DMS53 treated with DMSO at 0.1 percent for 48 hours (cell line): Measurements from ENCODE around the gene CFAP53.
"Not testable (repeated sequence)": the region's sequence is repeated elsewhere in the genome, so short reads cannot be mapped to it uniquely, and the experiment has no call there.

Source experiments
- DNase-seq: peaks from one replicate; lab custom pipeline; 2025; ENCODE audit not compliant: unreplicated experiment; lab: John Stamatoyannopoulos, UW

Gene CFAP53, protein sequence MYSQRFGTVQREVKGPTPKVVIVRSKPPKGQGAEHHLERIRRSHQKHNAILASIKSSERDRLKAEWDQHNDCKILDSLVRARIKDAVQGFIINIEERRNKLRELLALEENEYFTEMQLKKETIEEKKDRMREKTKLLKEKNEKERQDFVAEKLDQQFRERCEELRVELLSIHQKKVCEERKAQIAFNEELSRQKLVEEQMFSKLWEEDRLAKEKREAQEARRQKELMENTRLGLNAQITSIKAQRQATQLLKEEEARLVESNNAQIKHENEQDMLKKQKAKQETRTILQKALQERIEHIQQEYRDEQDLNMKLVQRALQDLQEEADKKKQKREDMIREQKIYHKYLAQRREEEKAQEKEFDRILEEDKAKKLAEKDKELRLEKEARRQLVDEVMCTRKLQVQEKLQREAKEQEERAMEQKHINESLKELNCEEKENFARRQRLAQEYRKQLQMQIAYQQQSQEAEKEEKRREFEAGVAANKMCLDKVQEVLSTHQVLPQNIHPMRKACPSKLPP

DNA sequence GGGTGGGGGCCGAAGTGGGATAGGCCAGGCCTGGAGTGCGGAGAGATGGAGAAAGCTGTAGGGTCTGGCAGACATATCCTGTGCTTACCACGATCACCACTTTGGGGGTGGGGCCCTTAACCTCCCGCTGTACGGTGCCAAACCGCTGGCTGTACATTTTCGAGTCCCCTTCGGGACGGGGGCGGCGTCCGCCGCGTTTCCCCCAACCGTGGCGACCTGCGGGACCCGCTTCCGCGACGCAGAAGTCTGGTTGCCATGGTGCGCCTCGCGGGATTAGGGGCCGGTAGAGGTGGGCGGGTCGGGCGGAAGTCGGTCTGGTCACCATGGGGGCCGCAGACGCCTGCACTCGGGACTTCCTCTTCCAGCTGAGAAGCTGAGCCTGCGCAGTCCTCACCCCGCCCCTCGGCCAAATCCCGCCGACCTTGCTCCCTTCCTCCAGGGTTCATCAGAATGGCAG lies at the start of gene CFAP53:
Gene CFAP53 (minus strand): TSS at position 248 of the 457 bp plus-strand sequence. CDS start 91 bp downstream, at position 157.
- peak; percentile 19 for DNase-seq

DNA sequence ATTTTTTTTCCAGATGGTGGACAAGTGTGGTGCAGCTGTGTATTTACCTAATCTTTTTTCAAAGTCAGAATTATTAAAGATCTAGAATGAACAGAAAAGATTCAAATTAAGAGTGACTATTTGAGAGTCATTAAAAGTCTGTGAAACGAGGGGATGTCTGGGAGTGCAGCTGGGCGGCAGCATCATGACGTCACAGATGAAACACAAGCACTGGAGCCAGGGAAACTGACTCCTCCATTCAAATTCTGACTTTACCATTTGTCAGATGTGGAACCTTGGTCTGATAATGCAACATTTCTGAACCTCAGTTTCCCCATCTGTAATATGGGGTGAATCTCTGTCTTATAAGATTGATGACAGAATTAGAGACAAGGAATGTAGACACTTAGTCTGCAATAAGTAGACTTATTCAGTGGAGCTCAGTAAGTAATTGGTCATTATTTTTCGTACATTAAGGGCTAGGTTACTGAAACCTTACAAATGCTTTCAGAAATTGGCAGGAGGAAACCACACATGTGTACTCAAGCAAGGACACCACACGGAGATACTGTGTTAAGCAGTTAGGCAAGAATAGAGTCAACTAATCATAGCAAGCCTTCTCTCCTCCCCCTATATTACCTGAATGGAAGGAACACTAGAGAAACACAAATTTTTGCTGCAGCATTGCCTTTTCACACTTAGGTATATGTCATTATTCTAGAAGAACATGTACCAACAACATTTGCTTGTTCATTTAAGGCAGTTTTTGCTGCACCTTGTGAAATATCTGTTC lies 49.0 kb upstream of the CFAP53 start:
- no peak for DNase-seq

DNA sequence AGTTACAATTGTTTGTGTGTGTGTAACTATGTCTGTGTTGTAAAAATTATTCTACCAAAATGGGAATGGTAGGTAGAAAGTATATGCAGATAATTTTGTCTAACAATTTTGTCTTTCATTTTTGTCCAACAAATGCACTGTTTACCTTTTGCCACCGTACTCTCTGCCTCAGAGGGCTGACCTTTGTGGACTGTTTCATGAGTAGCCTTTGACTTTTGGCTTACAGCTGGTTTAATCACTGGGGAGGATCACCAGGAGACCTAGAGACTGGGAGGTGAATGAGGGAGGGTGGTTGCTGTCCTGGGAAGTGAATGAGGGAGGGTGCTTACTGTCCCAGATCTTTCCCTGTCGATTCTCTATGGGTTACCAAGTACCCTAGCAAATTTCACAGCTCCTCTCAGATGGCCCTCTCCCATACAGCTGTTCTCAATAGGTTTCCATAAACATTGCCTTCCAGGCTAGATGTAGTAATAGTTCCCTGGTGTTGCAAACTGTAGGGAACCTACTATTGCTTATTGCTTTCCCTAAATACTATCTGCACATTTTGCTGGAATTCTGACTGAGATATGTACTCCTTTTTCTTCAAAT lies 47.7 kb upstream of the CFAP53 start:
- no peak for DNase-seq

DNA sequence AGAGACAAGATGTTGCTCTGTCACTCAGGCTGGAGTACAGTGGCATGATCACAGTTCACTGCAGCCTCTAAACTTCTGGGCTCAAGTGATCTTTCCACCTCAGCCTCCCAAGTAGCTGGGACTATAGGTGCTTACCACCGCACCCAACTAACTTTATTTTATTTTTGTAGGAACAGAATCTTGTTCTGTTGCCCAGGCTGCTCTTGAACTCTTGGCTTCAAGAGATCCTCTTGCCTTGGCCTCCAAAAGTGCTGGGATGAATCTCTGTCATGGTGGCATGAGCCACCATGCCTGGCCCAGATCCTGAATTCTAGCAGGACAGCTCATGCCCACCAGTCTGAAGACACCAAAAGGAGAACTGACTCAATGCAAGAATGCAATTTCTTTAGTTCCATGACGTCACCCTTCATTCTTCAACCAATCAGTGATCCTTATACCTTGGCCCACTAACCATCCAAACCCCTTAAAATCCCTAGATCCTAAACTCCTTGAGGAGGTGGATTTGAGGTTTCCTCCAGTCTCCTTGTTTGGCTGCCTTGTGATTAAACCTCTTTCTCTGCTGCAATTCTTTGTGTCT lies 46.8 kb upstream of the CFAP53 start:
- DNase-seq: no peak

DNA sequence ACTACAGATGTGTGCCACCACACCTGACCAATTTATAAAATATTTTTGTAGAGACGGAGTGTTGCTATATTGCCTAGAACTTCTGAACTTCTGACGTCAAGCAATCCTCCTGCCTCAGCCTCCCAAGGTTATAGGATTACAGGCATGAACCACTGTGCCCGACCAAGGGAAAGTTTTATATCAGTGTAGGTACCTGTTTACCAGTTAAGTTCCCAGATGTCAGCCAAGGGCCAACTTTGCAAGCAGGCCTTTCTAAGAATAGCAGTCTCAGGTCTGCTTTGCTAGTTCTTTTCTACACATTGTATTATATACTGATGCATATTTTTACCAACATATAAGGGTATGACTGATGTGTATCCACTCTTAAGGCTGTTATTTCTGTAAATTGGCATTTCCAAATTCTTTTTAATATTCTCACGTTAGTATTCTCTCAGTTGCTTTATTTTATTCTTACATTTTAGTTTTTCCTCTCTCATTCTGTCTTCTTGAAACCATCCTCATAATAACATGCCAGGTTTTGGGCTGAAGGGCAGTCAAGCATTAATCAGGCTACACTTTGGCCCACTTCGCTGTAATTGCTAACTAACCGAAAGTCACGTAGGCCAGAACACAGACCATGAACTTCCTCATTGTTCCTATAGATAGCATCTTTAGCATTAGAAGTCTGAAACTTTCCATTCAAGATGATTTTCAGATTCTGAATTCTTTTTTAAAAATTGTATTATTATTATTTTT lies 46.2 kb upstream of the CFAP53 start:
- no peak for DNase-seq

DNA sequence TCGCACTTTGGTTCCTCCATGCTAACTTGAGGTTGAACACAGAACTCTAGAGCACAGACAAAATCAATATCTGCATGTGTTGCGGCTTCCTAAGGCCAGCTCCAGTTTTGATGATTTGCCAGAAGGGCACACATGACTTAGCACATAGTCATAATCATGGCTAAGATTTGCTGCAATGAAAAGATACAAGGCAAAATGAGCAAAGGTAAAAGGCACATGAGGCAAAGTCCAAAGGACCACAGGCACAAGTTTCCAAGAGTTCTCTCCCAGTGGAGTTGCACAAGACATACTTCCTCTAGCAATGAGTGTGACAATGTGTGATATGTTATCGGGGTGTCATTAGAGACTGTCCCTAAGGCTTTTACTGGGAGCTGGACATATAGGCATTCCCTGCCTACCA lies 45.4 kb upstream of the CFAP53 start:
- DNase-seq: no peak

DNA sequence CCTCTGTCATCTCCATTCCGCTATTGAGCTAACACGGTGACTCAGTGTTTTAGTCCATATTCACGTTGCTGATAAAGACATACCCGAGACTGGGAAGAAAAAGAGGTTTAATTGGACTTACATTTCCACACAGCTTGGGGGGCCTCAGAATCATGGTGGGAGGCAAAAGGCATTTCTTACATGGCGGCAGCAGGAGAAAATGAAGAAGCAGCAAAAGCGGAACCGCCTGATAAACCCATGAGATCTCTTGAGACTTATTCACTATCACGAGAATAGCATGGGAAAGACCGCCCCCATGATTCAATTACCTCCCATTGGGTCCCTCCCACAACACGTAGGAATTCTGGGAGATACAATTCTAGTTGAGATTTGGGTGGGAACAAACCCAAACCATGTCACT lies 43.8 kb upstream of the CFAP53 start:
- no peak for DNase-seq

DNA sequence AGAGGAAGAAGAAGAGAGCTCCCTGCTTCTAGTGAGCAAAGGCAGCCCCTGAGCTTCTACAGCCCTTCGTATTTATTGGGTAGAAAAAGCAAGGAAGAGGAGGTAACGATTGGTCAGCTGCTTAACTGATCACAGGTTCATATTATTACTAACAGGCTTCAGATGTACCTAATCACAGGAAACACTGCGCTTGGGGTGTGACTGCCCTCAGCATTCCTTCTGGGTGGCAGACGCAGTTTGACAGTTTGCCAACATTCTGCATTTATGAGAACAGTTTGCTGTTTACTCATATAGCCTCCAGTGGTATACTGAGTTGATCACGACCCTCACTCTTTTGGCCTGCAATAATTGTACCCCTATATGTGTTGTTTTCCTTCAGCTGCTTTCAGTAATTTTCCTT lies 42.6 kb upstream of the CFAP53 start:
- DNase-seq: not testable (repeated sequence)

DNA sequence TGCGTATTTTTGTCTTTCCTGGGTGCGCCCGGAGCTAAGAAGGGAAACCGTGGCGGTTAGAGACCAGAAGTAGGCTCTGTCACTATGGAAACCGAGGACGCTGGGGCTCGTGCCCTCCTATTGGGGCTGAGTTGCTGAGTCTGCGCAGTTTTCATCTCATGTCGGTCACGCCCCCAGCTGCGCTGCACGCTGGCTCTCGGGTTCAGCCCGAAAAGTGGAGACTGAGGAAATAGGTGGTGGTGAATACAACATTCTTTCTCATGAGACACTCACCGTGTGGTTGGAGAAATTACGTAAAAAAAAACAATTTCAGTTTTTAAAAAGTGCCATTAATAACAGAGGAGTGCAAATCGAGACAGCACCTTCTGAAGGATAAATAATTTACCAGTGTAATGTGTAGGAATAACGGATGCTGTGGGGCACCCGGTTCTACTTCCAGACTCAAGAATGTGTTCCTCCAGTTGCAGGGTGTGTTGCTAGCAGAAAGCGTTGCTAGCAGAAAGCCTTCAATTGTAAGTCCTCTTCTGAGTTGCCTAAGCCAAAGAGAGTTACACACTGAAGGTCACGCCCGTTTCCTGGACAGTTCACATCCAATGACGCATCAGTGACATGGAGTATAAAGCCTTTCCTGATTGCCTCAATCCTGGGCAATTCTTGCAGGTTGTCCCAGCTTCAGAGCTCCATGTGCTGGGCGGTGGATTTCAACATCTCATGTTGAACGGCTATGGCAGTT lies 41.6 kb upstream of the CFAP53 start:
- DNase-seq: peak; percentile 96

DNA sequence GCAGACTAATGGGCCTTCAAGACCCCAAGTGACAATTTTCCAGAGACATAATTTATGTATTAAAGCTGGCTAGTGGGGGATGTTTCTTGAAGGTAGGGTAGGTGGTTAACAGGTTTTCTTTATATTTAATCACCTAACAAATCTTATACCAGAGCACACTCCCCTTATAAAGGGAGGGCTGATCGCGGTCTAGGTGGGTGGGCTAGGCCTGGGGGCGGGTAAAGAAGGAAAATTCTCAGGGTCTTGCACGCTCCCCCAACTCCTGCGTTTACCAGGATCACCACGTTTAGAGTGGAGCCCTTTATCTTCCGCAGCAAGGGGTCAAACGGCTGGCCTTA lies 41.1 kb upstream of the CFAP53 start:
- DNase-seq: no peak

DNA sequence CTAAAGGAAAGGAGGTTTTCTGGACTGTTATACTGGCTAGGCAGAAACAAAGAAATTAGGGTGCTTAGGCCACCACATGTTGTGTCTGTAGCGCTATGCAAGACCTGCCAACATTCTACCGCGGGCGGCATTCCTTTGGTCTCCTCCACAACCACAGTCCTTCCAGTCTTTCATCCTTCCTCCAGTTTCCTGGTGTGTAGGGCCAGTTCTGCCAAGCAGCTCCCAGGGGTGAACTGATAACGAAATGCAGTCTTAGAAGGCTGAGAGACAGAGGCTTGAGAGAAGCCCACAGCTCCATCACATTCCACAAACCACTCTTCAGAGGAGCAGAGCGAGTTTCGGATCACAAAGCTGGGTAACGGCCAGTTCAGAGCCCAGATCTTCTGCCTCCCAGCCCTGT lies 40.6 kb upstream of the CFAP53 start:
- DNase-seq: no peak

DNA sequence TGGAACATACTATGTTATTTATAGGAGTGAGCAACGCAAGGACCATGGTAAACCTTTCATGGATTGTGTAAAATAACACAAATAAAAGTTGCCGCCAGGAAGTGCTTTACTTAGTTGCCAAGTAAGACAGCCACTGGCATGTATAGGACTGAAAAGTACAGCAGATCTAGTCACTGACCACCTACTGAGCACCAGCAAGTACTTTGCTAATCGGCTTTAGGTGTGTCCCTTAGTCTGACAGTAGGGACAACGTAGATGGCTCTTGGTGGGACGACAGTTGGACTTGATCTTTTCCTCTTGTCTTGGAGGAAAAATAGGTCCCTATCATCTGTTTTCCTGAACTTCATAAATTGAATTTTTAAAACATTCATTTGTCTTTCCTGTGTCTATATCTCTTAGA lies 34.8 kb upstream of the CFAP53 start:
- no peak for DNase-seq

DNA sequence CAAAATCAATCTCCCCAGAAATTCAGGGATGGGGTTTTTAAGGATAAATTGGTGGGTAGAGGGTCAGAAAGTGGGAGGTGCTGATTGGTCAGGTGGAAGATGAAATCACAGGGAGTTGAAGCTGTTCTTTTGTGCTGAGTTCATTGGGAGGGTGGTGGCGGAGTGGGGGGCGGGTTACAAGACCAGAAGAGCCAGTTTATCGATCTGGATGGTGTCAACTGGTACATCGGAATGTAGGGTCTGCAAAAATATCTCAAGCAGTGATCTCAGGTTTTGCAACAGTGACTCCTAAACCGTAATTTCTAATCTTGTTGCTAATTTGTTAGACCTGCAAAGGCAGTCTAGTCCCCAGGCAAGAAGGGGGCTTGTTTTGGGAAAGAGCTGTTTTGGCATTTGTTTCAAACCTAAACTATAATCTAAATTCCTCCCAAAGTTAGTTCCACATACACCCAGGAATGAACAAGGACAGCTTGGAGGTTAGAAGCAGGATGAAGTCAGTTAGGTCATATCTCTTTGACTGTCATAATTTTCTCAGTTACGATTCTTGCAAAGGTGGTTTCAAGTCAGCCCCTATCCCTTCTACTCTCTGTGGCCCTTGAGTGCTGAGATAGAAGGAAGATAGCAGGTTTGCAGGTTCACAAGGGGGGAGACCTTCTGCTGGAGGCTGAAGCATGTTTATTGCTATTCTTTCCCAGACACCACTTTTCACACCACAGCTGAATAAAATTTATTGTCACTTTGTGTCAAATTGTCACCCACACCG lies 33.5 kb upstream of the CFAP53 start:
- no peak for DNase-seq

DNA sequence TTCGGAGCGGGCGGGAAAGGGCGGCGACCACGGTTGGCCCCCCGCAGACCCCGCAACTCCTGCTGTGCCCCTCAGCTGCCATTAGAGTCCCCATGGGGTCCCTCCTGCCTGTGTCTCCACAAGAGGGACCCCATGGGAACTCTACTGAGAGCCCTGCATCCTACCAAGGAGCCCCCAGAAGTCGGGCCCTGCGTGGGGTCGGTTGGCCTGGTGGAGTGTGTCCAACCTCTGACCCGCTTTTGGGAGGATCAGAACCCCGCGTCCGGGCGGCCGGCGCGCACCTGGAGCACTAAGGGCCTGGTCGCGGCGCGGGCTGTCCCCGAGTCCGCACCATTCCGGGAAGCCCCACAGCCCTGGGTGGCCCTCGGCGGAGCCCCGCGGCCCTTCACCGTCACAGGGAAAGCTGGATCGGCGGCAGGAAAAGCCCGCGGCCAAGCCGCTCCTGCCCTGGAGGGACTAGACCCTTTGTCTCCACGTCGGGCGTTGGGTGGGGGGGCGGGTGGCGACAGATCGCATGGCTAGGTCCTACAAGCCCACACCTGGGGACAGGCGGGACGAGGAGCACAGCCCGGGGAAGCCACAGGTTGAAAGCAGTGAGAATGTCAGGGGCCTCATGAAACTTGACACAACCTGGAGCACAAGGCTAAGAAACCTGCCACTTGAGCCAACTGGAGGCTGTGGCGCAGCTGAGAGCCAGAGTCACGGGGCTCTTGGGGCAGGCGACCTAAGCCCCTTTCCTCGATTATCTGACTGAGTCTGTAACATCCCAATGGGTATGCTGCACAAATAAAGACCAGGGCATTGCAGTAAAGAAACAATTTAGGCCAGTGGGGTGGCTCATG lies 32.4 kb upstream of the CFAP53 start:
- no peak for DNase-seq

DNA sequence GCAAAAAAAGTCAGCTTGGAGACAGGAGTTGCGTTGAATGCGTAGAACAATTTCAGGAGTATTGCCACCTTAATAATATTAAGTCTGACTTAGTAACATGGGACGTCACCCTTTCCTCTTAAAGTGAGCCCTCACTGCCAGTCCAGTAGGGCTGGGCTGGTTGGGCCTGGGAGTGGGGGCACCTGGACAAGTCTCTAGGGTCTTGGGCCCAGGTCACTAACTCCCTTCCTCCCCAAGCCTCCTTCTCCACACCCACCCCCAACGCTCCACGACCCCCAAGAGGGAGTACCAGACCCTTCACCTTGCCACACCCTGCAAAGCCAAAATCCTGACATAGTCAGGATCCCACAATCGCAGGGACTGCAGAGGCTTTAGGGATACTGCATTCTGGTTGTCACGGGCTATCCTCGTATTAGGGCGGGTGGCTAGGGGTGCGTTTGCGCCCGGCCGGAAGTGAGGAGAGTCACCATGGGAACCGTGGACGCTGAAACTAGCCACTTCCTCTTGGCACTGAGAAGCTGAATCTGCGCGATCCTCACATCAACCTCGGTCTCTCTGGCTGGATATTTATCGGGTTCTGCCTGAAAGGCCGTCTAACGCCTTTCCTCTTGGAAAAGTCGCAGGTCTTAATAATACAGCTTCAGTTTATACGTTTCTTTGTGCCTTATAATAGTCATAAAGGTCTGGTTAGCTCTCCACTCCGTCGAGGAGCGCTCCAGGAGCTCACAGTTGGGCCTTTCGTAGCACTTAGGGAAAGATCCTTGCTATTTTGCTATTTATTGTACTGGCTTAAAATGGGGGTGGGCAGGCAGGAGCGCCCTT lies 31.5 kb upstream of the CFAP53 start:
- DNase-seq: peak; percentile 87

DNA sequence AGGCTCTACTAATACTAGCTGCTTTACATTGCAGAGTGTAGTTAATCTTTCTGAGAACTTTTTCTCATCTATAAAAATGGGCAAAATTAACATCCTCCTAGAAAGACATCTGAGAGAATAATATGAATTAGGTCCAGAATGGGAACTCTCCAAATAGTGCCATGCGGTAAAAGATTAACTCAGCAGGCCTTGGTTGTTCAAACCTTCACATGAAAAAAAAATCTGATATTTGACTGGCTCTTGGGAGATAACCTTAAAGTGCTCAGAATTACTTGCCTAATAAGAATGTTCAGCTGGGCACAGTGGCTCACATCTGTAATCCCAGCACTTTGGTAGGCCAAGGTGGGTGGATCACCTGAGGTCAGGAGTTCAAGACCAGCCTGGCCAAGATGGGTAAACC lies 26.7 kb upstream of the CFAP53 start:
- DNase-seq: no peak

DNA sequence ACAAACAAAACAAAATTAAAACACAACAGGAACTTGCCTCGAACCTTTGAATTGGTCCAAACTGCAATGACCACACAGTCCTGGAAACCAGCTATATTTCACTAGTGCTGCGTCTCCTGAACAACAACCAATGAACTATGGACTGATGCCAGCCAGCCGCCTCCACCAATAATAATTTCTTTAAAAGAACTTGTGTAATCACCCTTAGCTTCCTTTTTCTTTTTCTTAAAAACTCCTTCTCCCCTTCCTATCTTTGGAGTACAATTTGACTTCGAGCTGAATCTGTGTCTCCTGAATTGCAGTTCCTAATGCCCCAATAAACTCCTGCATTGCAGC lies 22.8 kb upstream of the CFAP53 start:
- no peak for DNase-seq
